Measurements from ENCODE around the gene PPP4R2. TPM values are rescaled to one million over a fixed set of nuclear protein-coding genes. Genes with fewer than 3 reads are reported as not detected.
A peak's percentile ranks its signal among the peaks of the same experiment; 100 is the strongest.
"Not testable (repeated sequence)": the region's sequence is repeated elsewhere in the genome, so short reads cannot be mapped to it uniquely, and the experiment has no call there.

The PPP4R2 gene
- total and polyA plus RNA-seq, 9 of the 15 experiments (the other 6 are each of a cell fraction or from before 2014, with no cell fraction given): 11.0 to 49.6 (median 31.6) TPM

GRCh38 chr3:72999951-73000350, 3.3 kb downstream of the PPP4R2 start:
- in situ Hi-C loops (cut with MboI): no loop called here
- no TSS peak for BruUV-seq (replicated peaks)
- H2AFZ ChIP-seq (ENCODE audit: low read depth, low read length): no peak overlapping the region
- no peaks in the 10 kb centered on the region for H3K27me3 ChIP-seq (ENCODE audit: control insufficient read depth in 2 of 2, insufficient read depth in 2 of 2, low read length in 2 of 2)
- POLR2A ChIA-PET: interaction anchor here (1.4 to 1.5 kb wide), 2 partner anchors 11 to 20 kb away, joined by 3 to 4 read pairs; no protein-coding TSS in a partner anchor
- H3K4me3 ChIP-seq: peak overlapping the region; percentile 85; the same call in 1 of the 2 replicates
- 6% methylated on average over 2 of the region's 2 CpGs for WGBS (ENCODE audit: insufficient coverage, low coverage, missing lambda C conversion rate)
- H4K20me1 ChIP-seq (replicated peaks; ENCODE audit: control insufficient read depth, insufficient read depth, low read length): peaks cover 22% of the 10 kb centered on the region
- no peaks in the 10 kb centered on the region for H3K9me1 ChIP-seq (ENCODE audit: control insufficient read depth, insufficient read depth, low read length)
- TF ChIP-seq GABPA (tag; conservative IDR thresholded peaks at IDR 0.05; ENCODE audit: low read depth) (peak; percentile 56; the same call in 1 of the 2 replicates), ETV1 (tag; conservative IDR thresholded peaks at IDR 0.05; ENCODE audit: low read depth) (peak; percentile 84), SMARCA4 (IDR thresholded peaks at IDR 0.05) (no peak), JUNB (CRISPR knock-in tag; conservative IDR thresholded peaks at IDR 0.05) (no peak), KLF1 (tag; IDR thresholded peaks at IDR 0.05) (no peak)
- CTCF ChIA-PET (ENCODE audit: low intra/inter-chr PET ratio): interaction anchor here (4.0 kb wide), 1 partner anchor 61 kb away, joined by 21 read pairs; no protein-coding TSS in a partner anchor
- peak overlapping the region; percentile 58 for H3K4me2 ChIP-seq (ENCODE audit: insufficient read depth, low read length)
- peaks cover 80% of the 10 kb centered on the region for H3K79me2 ChIP-seq (ENCODE audit: control insufficient read depth, insufficient read depth, low read length)
- H3K27ac ChIP-seq (ENCODE audit: extremely low read depth, low read depth, low read length): no peak overlapping the region
- DNase-seq (ENCODE audit: extremely low read depth in 1 of 4, low spot score in 3 of 4): peak in 1 of 4 experiments; percentile 17
- H3K9ac ChIP-seq (ENCODE audit: insufficient read depth in 1 of 2, low read depth in 2 of 2, low read length in 2 of 2): peak overlapping the region; percentile 61 to 94; a peak in 2 of 4 replicates
- no peak for FAIRE-seq
- no peaks in the 10 kb centered on the region for H3K9me3 ChIP-seq (replicated peaks; ENCODE audit: control insufficient read depth, insufficient read depth, low read depth, low read length)
- no peak for ATAC-seq
- peaks cover 13% of the 10 kb centered on the region in 2 experiments; a peak in 4 of 5 replicates for H3K4me1 ChIP-seq (replicated peaks in 1 of 2; ENCODE audit: control insufficient read depth in 2 of 2, insufficient read depth in 2 of 2, low read length in 2 of 2)
- peaks cover 60% of the 10 kb centered on the region for H3K36me3 ChIP-seq (ENCODE audit: control insufficient read depth, insufficient read depth, low read length)
- intact Hi-C loops (cut with micrococcal nuclease): loop anchor here (5.0 kb wide), 2 partner anchors 57 to 113 kb away; partner anchors contain the start of gene GXYLT2

- in situ Hi-C loops (cut with MboI); intact Hi-C loops (cut with micrococcal nuclease); H3K27ac ChIP-seq (ENCODE audit: extremely low read depth, low read depth, low read length); H3K9me3 ChIP-seq (replicated peaks; ENCODE audit: control insufficient read depth, insufficient read depth, low read depth, low read length); H3K27me3 ChIP-seq (ENCODE audit: control insufficient read depth in 2 of 2, insufficient read depth in 2 of 2, low read length in 2 of 2); H3K4me2 ChIP-seq (ENCODE audit: insufficient read depth, low read length); H3K4me1 ChIP-seq (replicated peaks in 1 of 2; ENCODE audit: control insufficient read depth in 2 of 2, insufficient read depth in 2 of 2, low read length in 2 of 2); ATAC-seq; H2AFZ ChIP-seq (ENCODE audit: low read depth, low read length); POLR2A ChIA-PET; DNase-seq (ENCODE audit: extremely low read depth in 1 of 4, low spot score in 3 of 4); FAIRE-seq; H3K4me3 ChIP-seq; H3K9me1 ChIP-seq (ENCODE audit: control insufficient read depth, insufficient read depth, low read length); CTCF ChIA-PET (ENCODE audit: low intra/inter-chr PET ratio); BruUV-seq (replicated peaks); H3K9ac ChIP-seq (ENCODE audit: insufficient read depth in 1 of 2, low read depth in 2 of 2, low read length in 2 of 2); TF ChIP-seq CEBPG (CRISPR knock-in tag; IDR thresholded peaks at IDR 0.05): not testable (repeated sequence)
- Histone ChIP-seq H4K20me1 (replicated peaks; ENCODE audit: control insufficient read depth, insufficient read depth, low read length) (peaks cover 22% of the 10 kb centered on the region), H3K79me2 (ENCODE audit: control insufficient read depth, insufficient read depth, low read length) (peaks cover 99% of the 10 kb centered on the region), H3K36me3 (ENCODE audit: control insufficient read depth, insufficient read depth, low read length) (peaks cover 85% of the 10 kb centered on the region)
- WGBS (ENCODE audit: insufficient coverage, low coverage, missing lambda C conversion rate): 86% methylated on average over 8 of the region's 8 CpGs
- TF ChIP-seq CEBPG (tag; conservative IDR thresholded peaks at IDR 0.05 in 1 of 2, IDR thresholded peaks at IDR 0.05 in 1 of 2) (peak in 1 of 2 experiments; percentile 41; a peak in 1 of 4 replicates), CEBPB (tag; IDR thresholded peaks at IDR 0.05) (0 out of 2 replicates have a peak, but pooled peaks have one; percentile 31)
Measured at GRCh38 chr3:73003050-73003449, 6.4 kb downstream of the PPP4R2 start.
